GM13976 (cell line): Measurements from ENCODE around the gene PPARA.

Experiments
- DNase-seq: peaks from one replicate; pipeline ENCODE4 v3.0.0; 2012; ENCODE audit warnings: low spot score
- in situ Hi-C: fragments of 300-500 bp; cut with MboI; formaldehyde crosslinking; loops from one replicate; pipeline ENCODE4 v1.12.0; 2022; ENCODE audit warnings: low sequenced_read_pairs, mixed read lengths, inconsistent platforms; ENCODE audit not compliant: unreplicated experiment
- TF ChIP-seq, protein P1 (sequence below): IDR thresholded peaks from 2 replicates; pipeline ENCODE4 v1.5.1; 2012; ENCODE audit warnings: borderline replicate concordance, mild to moderate bottlenecking; ENCODE audit not compliant: insufficient read depth; ENCODE audit errors: extremely low read depth, missing control alignments, control extremely low read depth

The PPARA gene

GRCh38 chr22:46117206-46118199 lies 32.8 kb upstream of the PPARA start:
- TF ChIP-seq, protein P1, sequence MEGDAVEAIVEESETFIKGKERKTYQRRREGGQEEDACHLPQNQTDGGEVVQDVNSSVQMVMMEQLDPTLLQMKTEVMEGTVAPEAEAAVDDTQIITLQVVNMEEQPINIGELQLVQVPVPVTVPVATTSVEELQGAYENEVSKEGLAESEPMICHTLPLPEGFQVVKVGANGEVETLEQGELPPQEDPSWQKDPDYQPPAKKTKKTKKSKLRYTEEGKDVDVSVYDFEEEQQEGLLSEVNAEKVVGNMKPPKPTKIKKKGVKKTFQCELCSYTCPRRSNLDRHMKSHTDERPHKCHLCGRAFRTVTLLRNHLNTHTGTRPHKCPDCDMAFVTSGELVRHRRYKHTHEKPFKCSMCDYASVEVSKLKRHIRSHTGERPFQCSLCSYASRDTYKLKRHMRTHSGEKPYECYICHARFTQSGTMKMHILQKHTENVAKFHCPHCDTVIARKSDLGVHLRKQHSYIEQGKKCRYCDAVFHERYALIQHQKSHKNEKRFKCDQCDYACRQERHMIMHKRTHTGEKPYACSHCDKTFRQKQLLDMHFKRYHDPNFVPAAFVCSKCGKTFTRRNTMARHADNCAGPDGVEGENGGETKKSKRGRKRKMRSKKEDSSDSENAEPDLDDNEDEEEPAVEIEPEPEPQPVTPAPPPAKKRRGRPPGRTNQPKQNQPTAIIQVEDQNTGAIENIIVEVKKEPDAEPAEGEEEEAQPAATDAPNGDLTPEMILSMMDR, result no peak
- in situ Hi-C loops, result loop anchor here (5.0 to 25.0 kb wide), 3 partner anchors 110 to 555 kb away; no protein-coding TSS in a partner anchor
- no peak for DNase-seq

GRCh38 chr22:46119093-46119728 lies 31.1 kb upstream of the PPARA start:
- in situ Hi-C loops, result loop anchor here (5.0 to 25.0 kb wide), 3 partner anchors 112 to 557 kb away; no protein-coding TSS in a partner anchor
- no peak for DNase-seq
- TF ChIP-seq, protein P1, result no peak

- TF ChIP-seq, protein P1, result no peak
- in situ Hi-C loops, result loop anchor here (5.0 to 25.0 kb wide), 4 partner anchors 113 to 558 kb away; no protein-coding TSS in a partner anchor
- DNase-seq, result no peak
These were observed 30.5 kb upstream of the PPARA start for GRCh38 chr22:46119729-46120419.

GRCh38 chr22:46120420-46120737 lies 29.9 kb upstream of the PPARA start:
- in situ Hi-C loops, result loop anchor here (5.0 to 25.0 kb wide), 3 partner anchors 207 to 558 kb away; no protein-coding TSS in a partner anchor
- TF ChIP-seq, protein P1, result no peak

GRCh38 chr22:46121079-46121478 lies 29.2 kb upstream of the PPARA start:
- DNase-seq, result no peak
- TF ChIP-seq, protein P1, result no peak
- in situ Hi-C loops, result loop anchor here (5.0 to 25.0 kb wide), 3 partner anchors 206 to 559 kb away; no protein-coding TSS in a partner anchor

More at GRCh38 chr22:46120420-46120737, 29.9 kb upstream of the PPARA start:
- DNase-seq, result no peak
